ENCODE measurements around the gene OR51E1.

The OR51E1 gene

DNA sequence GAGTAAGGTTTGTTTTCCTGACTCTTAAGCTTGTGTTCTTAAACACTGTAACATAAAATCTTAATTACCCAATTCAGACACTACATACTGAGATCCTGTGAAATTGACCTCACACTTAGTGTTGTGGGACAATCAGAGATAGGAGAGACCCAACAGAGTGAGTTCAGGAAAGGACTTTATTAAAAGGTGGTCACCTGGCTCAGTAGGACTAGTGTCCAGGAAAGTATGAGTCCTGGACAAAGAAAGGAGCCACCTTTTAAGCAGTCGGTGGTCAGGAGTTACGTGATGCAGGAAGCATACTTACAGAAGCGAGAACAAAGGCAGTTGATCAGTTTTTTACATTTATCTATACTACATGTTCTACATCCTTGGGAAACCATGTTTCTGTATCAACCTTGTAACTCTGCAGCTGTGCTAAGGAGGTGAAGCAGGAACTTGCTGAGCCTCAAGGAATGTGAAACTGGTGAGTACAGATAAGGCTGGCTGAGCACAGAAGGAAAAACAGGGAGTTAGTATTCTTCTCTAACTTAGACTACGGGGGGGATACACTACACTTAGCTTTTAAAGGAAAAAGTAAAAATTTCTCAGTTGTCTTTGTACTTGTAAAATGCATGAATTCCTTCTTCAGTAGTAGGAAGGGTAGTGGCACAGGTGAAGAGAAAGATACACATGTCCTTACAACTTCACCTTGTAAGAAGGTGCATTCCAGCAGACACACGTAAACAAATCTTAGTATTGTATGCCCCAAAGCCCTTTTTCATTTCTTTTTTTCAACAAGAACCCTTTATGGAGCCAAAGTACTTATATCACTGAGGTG is 15.1 kb downstream of the OR51E1 start:
- no peak overlapping the region for H3K4me3 ChIP-seq (ENCODE audit: low read depth in 1 of 2, low read length in 2 of 2)
- no peaks in the 10 kb centered on the region for H3K9me3 ChIP-seq (ENCODE audit: low read length)
- no peak overlapping the region for H3K27ac ChIP-seq (ENCODE audit: low read depth, low read length)
- no peak overlapping the region for H3K9ac ChIP-seq (ENCODE audit: low read length)
- no peaks in the 10 kb centered on the region for H3K27me3 ChIP-seq (ENCODE audit: control insufficient read depth in 1 of 2, insufficient read depth in 2 of 2, low read length in 2 of 2)
- H3K4me1 ChIP-seq (ENCODE audit: insufficient read depth, low read length), result no peaks in the 10 kb centered on the region
- H3K36me3 ChIP-seq (ENCODE audit: insufficient read depth, low read length), result no peaks in the 10 kb centered on the region

DNA sequence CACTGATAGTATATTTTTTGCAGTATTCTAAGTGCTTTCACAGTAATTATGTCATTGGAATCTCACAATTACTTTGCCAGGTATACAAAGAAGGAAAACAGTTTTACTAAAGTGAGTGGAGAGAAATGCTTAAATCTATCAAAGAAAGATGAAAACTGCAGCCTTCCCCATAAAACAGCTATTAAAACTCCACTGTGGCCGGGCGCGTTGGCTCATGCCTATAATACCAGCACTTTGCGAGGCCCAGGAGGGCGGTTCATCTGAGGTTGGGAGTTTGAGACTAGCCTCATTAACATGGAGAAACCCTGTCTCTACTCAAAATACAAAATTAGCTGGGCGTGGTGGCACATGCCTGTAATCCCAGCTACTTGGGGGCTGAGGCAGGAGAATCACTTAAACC is 19.1 kb downstream of the OR51E1 start:
- Histone ChIP-seq H3K27me3 (ENCODE audit: control insufficient read depth in 1 of 2, insufficient read depth in 2 of 2, low read length in 2 of 2) (no peaks in the 10 kb centered on the region), H3K9ac (ENCODE audit: low read length) (no peak overlapping the region), H3K4me3 (ENCODE audit: low read depth in 1 of 2, low read length in 2 of 2) (no peak overlapping the region), H3K9me3 (ENCODE audit: low read length) (no peaks in the 10 kb centered on the region), H3K27ac (ENCODE audit: low read depth, low read length) (no peak overlapping the region), H3K4me1 (ENCODE audit: insufficient read depth, low read length) (no peaks in the 10 kb centered on the region), H3K36me3 (ENCODE audit: insufficient read depth, low read length) (no peaks in the 10 kb centered on the region)

DNA sequence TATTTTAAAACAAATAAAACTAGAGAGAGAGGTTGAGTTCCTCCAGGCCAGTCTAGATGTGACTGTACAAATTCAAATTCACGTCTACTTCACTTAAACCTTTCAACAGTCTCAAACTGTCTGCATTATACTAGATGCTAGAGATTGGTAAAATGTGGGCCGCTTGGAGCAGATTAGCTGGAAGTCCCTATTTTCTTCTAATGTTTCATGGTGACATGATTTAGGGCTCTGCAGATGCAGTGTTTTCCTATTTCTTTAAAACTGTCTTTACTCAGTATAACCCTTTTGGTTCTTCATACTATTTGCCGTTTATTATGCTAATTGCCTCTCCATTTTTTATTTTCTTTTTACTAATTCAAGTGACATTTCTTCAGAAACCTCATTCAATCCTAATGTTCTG is 20.4 kb downstream of the OR51E1 start:
- Histone ChIP-seq H3K27me3 (ENCODE audit: control insufficient read depth in 1 of 2, insufficient read depth in 2 of 2, low read length in 2 of 2) (no peaks in the 10 kb centered on the region), H3K27ac (ENCODE audit: low read depth, low read length) (no peak overlapping the region), H3K9ac (ENCODE audit: low read length) (no peak overlapping the region), H3K4me3 (ENCODE audit: low read depth in 1 of 2, low read length in 2 of 2) (no peak overlapping the region), H3K36me3 (ENCODE audit: insufficient read depth, low read length) (no peaks in the 10 kb centered on the region), H3K9me3 (ENCODE audit: low read length) (no peaks in the 10 kb centered on the region), H3K4me1 (ENCODE audit: insufficient read depth, low read length) (no peaks in the 10 kb centered on the region)

DNA sequence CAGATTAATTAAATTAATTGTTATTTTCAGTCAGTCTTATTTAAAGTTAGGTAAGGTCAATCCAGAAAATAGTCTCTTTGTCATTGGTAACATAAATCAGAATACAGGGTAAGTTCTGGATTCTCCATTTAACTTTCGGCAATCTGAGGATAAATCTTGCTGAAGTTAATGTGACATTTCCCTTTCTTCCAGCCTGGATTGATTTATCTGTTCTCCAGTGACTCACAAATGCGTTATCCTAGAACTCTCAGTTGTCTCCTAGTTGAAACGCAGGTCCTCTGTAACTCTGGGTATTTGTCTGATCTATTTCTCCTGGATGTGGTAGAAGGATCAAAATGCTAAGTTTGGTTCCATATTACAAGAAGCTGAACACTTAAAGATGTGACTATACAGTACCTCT is 21.0 kb downstream of the OR51E1 start:
- Histone ChIP-seq H3K9me3 (ENCODE audit: low read length) (no peaks in the 10 kb centered on the region), H3K4me1 (ENCODE audit: insufficient read depth, low read length) (no peaks in the 10 kb centered on the region), H3K27ac (ENCODE audit: low read depth, low read length) (no peak overlapping the region), H3K36me3 (ENCODE audit: insufficient read depth, low read length) (no peaks in the 10 kb centered on the region), H3K9ac (ENCODE audit: low read length) (no peak overlapping the region), H3K4me3 (ENCODE audit: low read depth in 1 of 2, low read length in 2 of 2) (no peak overlapping the region), H3K27me3 (ENCODE audit: control insufficient read depth in 1 of 2, insufficient read depth in 2 of 2, low read length in 2 of 2) (no peaks in the 10 kb centered on the region)

DNA sequence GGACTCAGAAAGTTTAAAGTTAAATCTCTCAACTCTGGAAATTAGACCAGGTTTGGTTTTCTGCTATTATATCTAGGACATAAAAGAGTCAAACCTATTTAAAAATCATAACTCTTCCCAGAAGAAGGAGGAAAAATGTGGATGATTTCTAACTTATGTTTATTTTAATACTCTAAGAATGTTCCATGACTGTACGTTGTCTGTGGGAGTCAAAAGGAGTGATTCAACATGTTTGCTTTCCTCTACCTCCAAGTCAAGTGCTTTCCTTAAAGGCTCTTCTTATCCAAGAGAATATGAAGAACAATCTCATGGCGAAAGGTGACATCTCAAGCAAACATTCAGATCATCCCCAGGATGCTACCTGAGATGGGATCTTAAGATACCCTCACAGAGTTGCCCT is 21.6 kb downstream of the OR51E1 start:
- H3K27me3 ChIP-seq (ENCODE audit: control insufficient read depth in 1 of 2, insufficient read depth in 2 of 2, low read length in 2 of 2), result no peaks in the 10 kb centered on the region
- H3K4me3 ChIP-seq (ENCODE audit: low read depth in 1 of 2, low read length in 2 of 2), result no peak overlapping the region
- no peak overlapping the region for H3K9ac ChIP-seq (ENCODE audit: low read length)
- H3K9me3 ChIP-seq (ENCODE audit: low read length), result no peaks in the 10 kb centered on the region
- H3K36me3 ChIP-seq (ENCODE audit: insufficient read depth, low read length), result no peaks in the 10 kb centered on the region
- H3K27ac ChIP-seq (ENCODE audit: low read depth, low read length), result no peak overlapping the region
- no peaks in the 10 kb centered on the region for H3K4me1 ChIP-seq (ENCODE audit: insufficient read depth, low read length)

DNA sequence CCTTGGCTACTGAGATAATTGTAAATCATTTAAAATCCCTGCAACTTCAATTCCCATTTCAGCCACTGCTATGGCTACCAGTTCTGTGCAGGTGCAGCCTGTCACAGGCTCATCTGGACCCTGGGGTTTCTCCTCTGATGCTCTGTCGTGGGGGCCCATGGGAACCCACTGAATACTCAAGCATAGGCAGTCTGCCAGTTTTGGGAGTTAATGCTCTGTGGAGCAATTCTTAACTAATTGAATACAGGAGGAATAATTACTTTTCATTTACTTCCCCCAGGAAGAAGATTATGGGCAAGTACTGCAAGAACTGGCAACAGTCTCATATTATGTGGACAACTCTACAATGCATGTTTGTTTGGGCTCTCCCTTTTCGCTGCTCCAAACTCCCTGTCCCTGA is 28.0 kb downstream of the OR51E1 start:
- Histone ChIP-seq H3K4me1 (ENCODE audit: insufficient read depth, low read length) (peaks cover 12% of the 10 kb centered on the region), H3K27ac (ENCODE audit: low read depth, low read length) (no peak overlapping the region), H3K4me3 (ENCODE audit: low read depth in 1 of 2, low read length in 2 of 2) (no peak overlapping the region), H3K27me3 (ENCODE audit: control insufficient read depth in 1 of 2, insufficient read depth in 2 of 2, low read length in 2 of 2) (no peaks in the 10 kb centered on the region), H3K9ac (ENCODE audit: low read length) (no peak overlapping the region), H3K9me3 (ENCODE audit: low read length) (no peaks in the 10 kb centered on the region), H3K36me3 (ENCODE audit: insufficient read depth, low read length) (no peaks in the 10 kb centered on the region)

DNA sequence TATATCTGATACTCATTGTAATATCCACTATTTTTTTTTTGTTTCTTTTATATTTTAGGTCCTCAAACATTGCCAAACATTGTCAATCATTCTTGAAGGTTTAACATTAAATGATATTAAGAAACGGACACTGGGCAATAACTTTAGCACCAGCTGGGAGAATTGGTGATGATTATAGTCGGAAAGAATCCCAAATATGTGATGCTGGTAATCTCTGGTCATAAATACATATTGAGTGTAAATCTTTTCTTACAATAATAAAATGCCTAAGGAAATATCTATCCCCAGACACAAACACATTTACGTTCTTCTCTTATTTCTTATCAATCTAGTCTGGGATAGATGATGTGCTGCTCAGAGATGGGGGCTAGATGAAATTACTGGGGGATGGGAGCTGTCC is 28.7 kb downstream of the OR51E1 start:
- no peak overlapping the region for H3K27ac ChIP-seq (ENCODE audit: low read depth, low read length)
- H3K9ac ChIP-seq (ENCODE audit: low read length), result no peak overlapping the region
- peaks cover 12% of the 10 kb centered on the region for H3K4me1 ChIP-seq (ENCODE audit: insufficient read depth, low read length)
- H3K36me3 ChIP-seq (ENCODE audit: insufficient read depth, low read length), result no peaks in the 10 kb centered on the region
- H3K27me3 ChIP-seq (ENCODE audit: control insufficient read depth in 1 of 2, insufficient read depth in 2 of 2, low read length in 2 of 2), result no peaks in the 10 kb centered on the region
- H3K9me3 ChIP-seq (ENCODE audit: low read length), result no peaks in the 10 kb centered on the region
- H3K4me3 ChIP-seq (ENCODE audit: low read depth in 1 of 2, low read length in 2 of 2), result no peak overlapping the region

DNA sequence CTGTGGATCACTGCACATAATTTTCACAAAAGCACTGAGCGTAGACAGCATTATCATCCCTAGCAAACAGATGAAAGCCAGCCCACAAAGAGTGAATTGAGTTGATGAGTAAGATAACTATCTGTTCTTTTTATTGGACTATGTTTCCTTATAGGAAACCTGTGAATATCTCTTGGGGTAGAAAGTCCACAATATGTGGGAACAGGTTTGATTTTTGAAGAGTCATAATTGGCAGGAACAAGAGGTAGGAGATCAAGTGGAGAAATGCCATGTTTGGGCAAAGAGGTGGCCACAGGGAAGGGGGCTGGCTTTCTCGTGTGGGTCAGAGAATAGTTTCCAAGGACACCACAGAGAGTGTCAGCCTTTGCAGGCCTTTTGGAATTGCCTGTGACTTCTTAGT is 30.0 kb downstream of the OR51E1 start:
- Histone ChIP-seq H3K4me3 (ENCODE audit: low read depth in 1 of 2, low read length in 2 of 2) (no peak overlapping the region), H3K9ac (ENCODE audit: low read length) (no peak overlapping the region), H3K4me1 (ENCODE audit: insufficient read depth, low read length) (peaks cover 15% of the 10 kb centered on the region), H3K27me3 (ENCODE audit: control insufficient read depth in 1 of 2, insufficient read depth in 2 of 2, low read length in 2 of 2) (no peaks in the 10 kb centered on the region), H3K36me3 (ENCODE audit: insufficient read depth, low read length) (no peaks in the 10 kb centered on the region), H3K27ac (ENCODE audit: low read depth, low read length) (no peak overlapping the region), H3K9me3 (ENCODE audit: low read length) (no peaks in the 10 kb centered on the region)

DNA sequence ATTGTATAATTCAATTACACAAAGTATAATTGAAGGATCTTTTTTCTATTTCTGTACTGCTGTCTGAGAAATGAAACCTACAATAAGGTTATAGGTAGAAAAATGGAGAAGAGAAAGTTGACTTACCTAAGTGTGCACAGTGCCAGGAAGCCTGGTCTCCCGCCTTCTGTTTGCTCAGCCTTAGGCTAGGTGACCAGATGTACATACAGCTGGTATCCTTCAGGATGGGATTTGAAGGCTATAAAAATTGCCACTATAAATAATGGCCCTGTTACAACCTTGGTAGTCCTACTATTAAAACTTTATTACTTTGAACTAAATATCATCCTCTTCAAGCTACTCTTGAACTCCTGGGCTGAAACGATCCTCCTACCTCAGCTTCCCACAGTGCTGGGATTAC is 34.2 kb downstream of the OR51E1 start:
- Histone ChIP-seq H3K4me3 (ENCODE audit: low read depth in 1 of 2, low read length in 2 of 2) (no peak overlapping the region), H3K27ac (ENCODE audit: low read depth, low read length) (no peak overlapping the region), H3K27me3 (ENCODE audit: control insufficient read depth in 1 of 2, insufficient read depth in 2 of 2, low read length in 2 of 2) (no peaks in the 10 kb centered on the region), H3K36me3 (ENCODE audit: insufficient read depth, low read length) (peaks cover 12% of the 10 kb centered on the region), H3K9me3 (ENCODE audit: low read length) (no peaks in the 10 kb centered on the region), H3K9ac (ENCODE audit: low read length) (no peak overlapping the region), H3K4me1 (ENCODE audit: insufficient read depth, low read length) (peaks cover 19% of the 10 kb centered on the region)

DNA sequence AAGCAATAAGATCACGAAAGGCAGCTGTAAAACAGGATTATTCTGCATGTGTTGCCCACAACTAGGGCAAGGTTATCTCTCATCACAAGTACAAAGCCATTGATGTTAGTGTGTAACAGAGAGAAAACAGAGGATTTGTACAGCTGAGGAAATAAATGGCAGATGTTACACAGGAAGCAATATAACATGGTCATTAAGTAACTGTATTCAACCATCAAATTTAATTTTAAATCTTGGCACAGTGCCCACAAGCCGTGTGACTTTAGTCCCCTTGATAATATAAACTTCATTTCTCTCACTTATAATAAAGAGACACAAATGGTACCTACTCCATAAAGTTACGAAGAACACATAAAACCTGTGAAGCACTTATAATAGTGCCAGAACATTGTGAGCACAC is 36.6 kb downstream of the OR51E1 start:
- Histone ChIP-seq H3K27me3 (ENCODE audit: control insufficient read depth in 1 of 2, insufficient read depth in 2 of 2, low read length in 2 of 2) (no peaks in the 10 kb centered on the region), H3K9ac (ENCODE audit: low read length) (no peak overlapping the region), H3K4me3 (ENCODE audit: low read depth in 1 of 2, low read length in 2 of 2) (no peak overlapping the region), H3K36me3 (ENCODE audit: insufficient read depth, low read length) (peaks cover 15% of the 10 kb centered on the region), H3K4me1 (ENCODE audit: insufficient read depth, low read length) (peaks cover 14% of the 10 kb centered on the region), H3K9me3 (ENCODE audit: low read length) (no peaks in the 10 kb centered on the region), H3K27ac (ENCODE audit: low read depth, low read length) (no peak overlapping the region)

DNA sequence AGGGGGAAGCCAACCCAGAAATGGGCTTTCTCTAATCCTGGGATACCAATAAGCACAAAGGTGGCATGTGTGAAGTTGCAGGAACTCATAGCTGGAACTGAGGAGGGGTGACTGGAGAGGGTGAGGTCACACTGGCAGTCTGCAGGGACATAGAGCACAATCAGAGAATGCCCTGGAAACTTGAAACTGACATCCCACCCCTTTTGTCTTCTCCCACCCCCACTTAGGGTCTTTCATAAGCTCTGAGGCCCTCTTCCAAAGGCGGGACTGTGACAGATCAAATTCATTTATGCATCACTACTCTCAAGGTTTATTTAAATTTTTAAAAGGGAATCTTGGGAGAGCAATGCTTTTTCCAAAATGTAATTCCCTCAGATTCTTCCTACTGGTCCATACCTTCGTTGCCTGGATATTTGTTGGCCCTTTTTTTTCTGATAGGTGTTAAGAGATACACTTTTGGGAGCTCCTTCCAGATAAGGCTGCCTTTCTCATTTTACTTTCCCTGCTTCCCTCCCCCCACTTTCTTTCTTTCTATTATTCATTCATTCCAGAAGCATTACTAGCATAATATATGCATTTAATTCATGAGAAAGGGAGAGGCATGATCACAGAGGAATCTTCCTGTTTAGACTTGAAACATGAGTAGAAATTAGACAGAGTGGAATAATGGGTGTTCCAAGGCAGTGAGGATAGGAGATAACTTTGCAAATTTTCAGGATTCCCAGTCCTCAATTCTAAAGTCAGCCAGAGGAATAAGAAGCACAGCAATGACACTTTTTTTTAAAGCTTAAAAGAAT is 39.0 kb downstream of the OR51E1 start:
- Histone ChIP-seq H3K36me3 (ENCODE audit: insufficient read depth, low read length) (peaks cover 15% of the 10 kb centered on the region), H3K4me1 (ENCODE audit: insufficient read depth, low read length) (peaks cover 14% of the 10 kb centered on the region), H3K9ac (ENCODE audit: low read length) (no peak overlapping the region), H3K27me3 (ENCODE audit: control insufficient read depth in 1 of 2, insufficient read depth in 2 of 2, low read length in 2 of 2) (no peaks in the 10 kb centered on the region), H3K9me3 (ENCODE audit: low read length) (no peaks in the 10 kb centered on the region), H3K27ac (ENCODE audit: low read depth, low read length) (no peak overlapping the region), H3K4me3 (ENCODE audit: low read depth in 1 of 2, low read length in 2 of 2) (no peak overlapping the region)
